Vagina (tissue), 2 donors: Measurements from ENCODE around the gene CEBPG. TPM values are rescaled to one million over a fixed set of nuclear protein-coding genes. Genes with fewer than 3 reads are reported as not detected.

ENCODE experiments used
- DNase-seq, 2 donors: peaks; one replicate each; pipeline ENCODE4 v3.0.0-alpha.2; 2017; ENCODE audit errors: extremely low spot score in 2 of 2
- H3K27ac ChIP-seq: fragments of 200-600 bp; sonication (generic); one replicate; pipeline ENCODE4 v1.5.1; 2019
- H3K27me3 ChIP-seq: fragments of 200-600 bp; sonication (generic); one replicate; pipeline ENCODE4 v1.5.1; 2019
- H3K36me3 ChIP-seq, 2 donors: fragments of 200-600 bp; sonication (generic); one replicate each; pipeline ENCODE4 v1.5.1; 2017 to 2019
- H3K4me1 ChIP-seq: fragments of 200-600 bp; sonication (generic); one replicate; pipeline ENCODE4 v1.5.1; 2019
- H3K4me3 ChIP-seq, 2 donors: fragments of 200-600 bp; sonication (generic); 1 replicate in 1 of 2; 2 replicates in 1 of 2; pipeline ENCODE4 v1.5.1; 2016 to 2019
- H3K9me3 ChIP-seq: fragments of 200-600 bp; sonication (generic); one replicate; pipeline ENCODE4 v1.5.1; 2019
- CTCF ChIP-seq, 3 experiments: fragments of 450-650 bp in 2 of 3; fragments of 200-600 bp in 1 of 3; sonication (generic) in 1 of 3; IDR thresholded peaks; one replicate each; pipeline ENCODE4 v1.5.1; 2017 to 2019; ENCODE audit warnings: antibody characterized with exemption in 3 of 3, mild to moderate bottlenecking in 2 of 3, moderate library complexity in 2 of 3
- POLR2A ChIP-seq, 2 donors: fragments of 450-650 bp; IDR thresholded peaks; one replicate each; pipeline ENCODE4 v1.6.1; 2017; ENCODE audit warnings: antibody characterized with exemption in 2 of 2, mild to moderate bottlenecking in 2 of 2, moderate library complexity in 2 of 2
- POLR2AphosphoS5 ChIP-seq, 2 donors: sonication (generic); formaldehyde crosslinking; IDR thresholded peaks; one replicate each; pipeline ENCODE4 v1.9.0; 2017; ENCODE audit warnings: antibody characterized with exemption in 2 of 2, mild to moderate bottlenecking in 2 of 2, low read depth in 1 of 2; ENCODE audit not compliant: insufficient read depth in 1 of 2
- intact Hi-C: fragments of 100-400 bp; cut with DNase I; formaldehyde crosslinking; loops from one replicate; pipeline ENCODE4 v1.15.1; 2023
- total RNA-seq: library from RNA; depleted of rRNA; stranded (reverse); fragments of >200 nt; gene quantifications from one replicate; pipeline ENCODE4 v1.2.3, GENCODE V29; 2016

The CEBPG gene
- total RNA-seq, 1 donor from 2014 or later = 20.9 TPM

GRCh38 chr19:33349319-33350289 lies 23.9 kb upstream of the CEBPG start:
- Histone ChIP-seq H3K36me3 (no peaks in the 10 kb centered on the region), H3K27me3 (no peaks in the 10 kb centered on the region), H3K9me3 (no peaks in the 10 kb centered on the region), H3K4me1 (no peaks in the 10 kb centered on the region), H3K4me3 (no peak overlapping the region), H3K27ac (no peak overlapping the region)
- DNase-seq = no peak
- intact Hi-C loops = no loop called here
- TF ChIP-seq CTCF (IDR thresholded peaks at IDR 0.05) = no peak
- no peak for TF ChIP-seq POLR2AphosphoS5 (IDR thresholded peaks at IDR 0.05; ENCODE audit: insufficient read depth in 1 of 2, low read depth in 1 of 2)
- no peak for TF ChIP-seq POLR2A (IDR thresholded peaks at IDR 0.05)

GRCh38 chr19:33350538-33351309 lies 22.8 kb upstream of the CEBPG start:
- Histone ChIP-seq H3K27ac (no peak overlapping the region), H3K4me3 (no peak overlapping the region), H3K4me1 (no peaks in the 10 kb centered on the region), H3K36me3 (no peaks in the 10 kb centered on the region), H3K27me3 (no peaks in the 10 kb centered on the region), H3K9me3 (no peaks in the 10 kb centered on the region)
- no peak for DNase-seq
- intact Hi-C loops = no loop called here
- TF ChIP-seq CTCF (IDR thresholded peaks at IDR 0.05) (no peak), POLR2A (IDR thresholded peaks at IDR 0.05) (no peak), POLR2AphosphoS5 (IDR thresholded peaks at IDR 0.05; ENCODE audit: insufficient read depth in 1 of 2, low read depth in 1 of 2) (no peak)

GRCh38 chr19:33355535-33355934 lies 18.0 kb upstream of the CEBPG start:
- Histone ChIP-seq H3K9me3 (no peaks in the 10 kb centered on the region), H3K27ac (no peak overlapping the region), H3K4me1 (peaks cover 8% of the 10 kb centered on the region), H3K4me3 (no peak overlapping the region), H3K27me3 (no peaks in the 10 kb centered on the region), H3K36me3 (no peaks in the 10 kb centered on the region)
- intact Hi-C loops = no loop called here
- TF ChIP-seq POLR2A (IDR thresholded peaks at IDR 0.05) (no peak), POLR2AphosphoS5 (IDR thresholded peaks at IDR 0.05; ENCODE audit: insufficient read depth in 1 of 2, low read depth in 1 of 2) (no peak), CTCF (IDR thresholded peaks at IDR 0.05) (no peak)
- no peak for DNase-seq

GRCh38 chr19:33357556-33357955 lies 16.0 kb upstream of the CEBPG start:
- no peak overlapping the region for H3K4me3 ChIP-seq
- TF ChIP-seq POLR2AphosphoS5 (IDR thresholded peaks at IDR 0.05; ENCODE audit: insufficient read depth in 1 of 2, low read depth in 1 of 2) (no peak), POLR2A (IDR thresholded peaks at IDR 0.05) (no peak), CTCF (IDR thresholded peaks at IDR 0.05) (no peak)
- no peak overlapping the region for H3K27ac ChIP-seq
- H3K4me1 ChIP-seq = peaks cover 8% of the 10 kb centered on the region
- DNase-seq = no peak
- intact Hi-C loops = no loop called here
- H3K36me3 ChIP-seq = no peaks in the 10 kb centered on the region
- no peaks in the 10 kb centered on the region for H3K9me3 ChIP-seq
- no peaks in the 10 kb centered on the region for H3K27me3 ChIP-seq
